Psoas muscle (tissue), 8 donors: Measurements from ENCODE around the gene IFT88. TPM values are rescaled to one million over a fixed set of nuclear protein-coding genes. Genes with fewer than 3 reads are reported as not detected.

Experiments used
- ATAC-seq, 4 donors: fragments of 200-7000 bp; cut with Tn5 transposase; one replicate each; pipeline ENCODE4 v1.9.1; 2020; ENCODE audit warnings: moderate library complexity in 3 of 4, mild to moderate bottlenecking in 2 of 4
- DNase-seq, 2 donors: peaks; one replicate each; pipeline ENCODE4 v3.0.0-alpha.2; 2020
- H3K27ac ChIP-seq: fragments of 200-600 bp; one replicate; pipeline ENCODE4 v1.8.0; 2022
- H3K27me3 ChIP-seq, 3 donors: fragments of 200-600 bp in 1 of 3; one replicate each; pipeline versions ENCODE4 v1.6.1 to v1.8.0; 2013 to 2022; ENCODE audit warnings: low read length in 2 of 3, mild to moderate bottlenecking in 2 of 3, moderate library complexity in 1 of 3; ENCODE audit not compliant: insufficient read depth in 3 of 3
- H3K36me3 ChIP-seq, 2 donors: fragments of 200-600 bp in 1 of 2; one replicate each; pipeline versions ENCODE4 v1.6.1 to v1.8.0; 2013 to 2022; ENCODE audit warnings: low read depth in 1 of 2, mild to moderate bottlenecking in 1 of 2, moderate library complexity in 1 of 2; ENCODE audit not compliant: insufficient read depth in 1 of 2
- H3K4me1 ChIP-seq: fragments of 200-600 bp; one replicate; pipeline ENCODE4 v1.8.0; 2022
- H3K4me3 ChIP-seq: fragments of 200-600 bp; one replicate; pipeline ENCODE4 v1.8.0; 2022; ENCODE audit warnings: mild to moderate bottlenecking
- H3K9me3 ChIP-seq: fragments of 200-600 bp; one replicate; pipeline ENCODE4 v1.8.0; 2022
- CTCF ChIP-seq: fragments of 200-600 bp; IDR thresholded peaks from one replicate; pipeline ENCODE4 v1.8.0; 2022; ENCODE audit warnings: antibody characterized with exemption
- WGBS, 3 donors: extraction: QIAGEN DNeasy Blood & Tissue Kit; methylation state at CpG; one replicate each; pipeline versions ENCODE4 v1.1.6 to v1.1.7; 2013; 5-methylcytosine and 5-hydroxymethylcytosine counted together
- intact Hi-C, 2 donors: fragments of 100-400 bp; cut with DNase I; formaldehyde crosslinking; loops; one replicate each; pipeline versions ENCODE4 v1.11.0 to v1.14.2; 2022
- polyA plus RNA-seq, 3 donors: library from polyadenylated mRNA; stranded (reverse); fragments of 200-250 nt; gene quantifications; one replicate each; pipeline ENCODE4 v1.2.3, GENCODE V29; 2013
- total RNA-seq, 4 donors: library from RNA; stranded (reverse); fragmentation: NEBNext Ultra II Directional in 2 of 4; extraction: Animal tissue kit (Norgen Biotek cat#: 25700) in 2 of 4; gene quantifications; one replicate each; pipeline versions ENCODE4 v1.2.1 to v1.2.4, GENCODE V29; 2021 to 2023
- donor health status: healthy with polysubstance abuse.
- donor health status: DM: no; HTN: no; CAD: no; lungs with moderate emphysema.
- donor health status: Bipolar disorder and iron deficiency.
- donor health status: healthy.
- donor health status: DM: yes; HTN: yes; CAD: no.
- donor health status: DM: no; HTN: no; CAD: no.
- donor health status: DM: no; HTN: no; CAD: no.
- donor health status: DM: yes; HTN: yes; CAD: no.

Gene IFT88
- total and polyA plus RNA-seq, 7 donors: 3.9 to 9.8 (median 4.6) TPM

DNA sequence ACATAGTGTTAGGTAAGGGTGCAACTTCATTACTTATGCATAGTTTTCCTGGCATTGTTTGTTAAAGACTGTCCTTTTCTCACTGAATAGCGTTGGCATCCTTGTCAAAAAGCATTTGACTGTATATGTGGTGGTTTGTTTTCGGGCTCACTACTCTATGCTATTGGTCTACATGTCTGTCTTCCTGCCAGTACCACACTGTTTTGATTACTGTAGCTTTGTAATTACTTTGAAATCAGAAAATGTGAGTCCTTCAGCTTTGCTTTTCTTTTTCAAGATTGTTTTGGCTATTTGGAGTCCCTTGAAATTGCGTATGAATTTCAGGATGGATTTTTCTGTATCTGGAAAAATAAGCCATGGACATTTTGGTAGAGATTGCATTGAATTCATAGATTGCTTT lies 56.0 kb downstream of the IFT88 start:
- no peak overlapping the region for H3K4me3 ChIP-seq
- no peak for TF ChIP-seq CTCF
- ATAC-seq: no peak
- H3K27me3 ChIP-seq: no peaks in the 10 kb centered on the region
- no peaks in the 10 kb centered on the region for H3K4me1 ChIP-seq
- intact Hi-C loops: no loop called here
- peaks cover 6% of the 10 kb centered on the region for H3K9me3 ChIP-seq
- no peak overlapping the region for H3K27ac ChIP-seq
- WGBS, 3 donors: 95 to 99% (median 96%) methylated on average over 3 of the region's 3 CpGs
- H3K36me3 ChIP-seq: no peaks in the 10 kb centered on the region
- no peak for DNase-seq

GRCh38 chr13:20624213-20624612 lies 57.3 kb downstream of the IFT88 start:
- Histone ChIP-seq H3K4me1 (no peaks in the 10 kb centered on the region), H3K27ac (no peak overlapping the region), H3K27me3 (no peaks in the 10 kb centered on the region), H3K9me3 (peaks cover 6% of the 10 kb centered on the region), H3K4me3 (no peak overlapping the region), H3K36me3 (no peaks in the 10 kb centered on the region)
- intact Hi-C loops: no loop called here
- 93 to 96% (median 93%) methylated on average over 4 of the region's 4 CpGs for WGBS, 3 donors
- no peak for ATAC-seq
- TF ChIP-seq CTCF: no peak
- no peak for DNase-seq

GRCh38 chr13:20633802-20634201 lies 66.8 kb downstream of the IFT88 start:
- Histone ChIP-seq H3K4me1 (no peaks in the 10 kb centered on the region), H3K4me3 (no peak overlapping the region), H3K27me3 (no peaks in the 10 kb centered on the region), H3K9me3 (no peaks in the 10 kb centered on the region), H3K36me3 (peaks cover 0 to 34% of the 10 kb centered on the region in 2 donors), H3K27ac (no peak overlapping the region)
- TF ChIP-seq CTCF: no peak
- 94 to 96% (median 96%) methylated on average over 3 of the region's 3 CpGs for WGBS, 3 donors
- DNase-seq: no peak
- no peak for ATAC-seq
- intact Hi-C loops: no loop called here

DNA sequence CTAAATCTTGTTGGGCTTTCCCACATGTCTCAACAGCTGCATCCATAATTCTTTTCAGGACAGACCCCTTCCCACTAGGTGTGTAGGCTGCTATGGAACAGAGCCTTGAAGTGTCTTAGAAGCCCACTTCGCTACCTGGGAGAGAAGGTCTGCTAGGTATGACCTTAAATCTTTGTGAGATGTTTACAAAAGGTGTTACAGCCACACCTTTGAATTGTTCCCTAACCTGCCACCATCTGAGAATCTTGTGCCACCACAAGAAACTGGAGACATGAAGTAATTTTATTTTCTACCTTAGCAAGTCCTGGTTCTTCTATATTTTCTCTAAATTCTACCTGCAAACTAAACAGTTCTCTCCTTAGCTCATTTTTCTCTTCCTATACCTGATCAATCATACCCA lies 69.1 kb downstream of the IFT88 start:
- Histone ChIP-seq H3K4me3 (no peak overlapping the region), H3K36me3 (peaks cover 0 to 30% of the 10 kb centered on the region in 2 donors), H3K4me1 (no peaks in the 10 kb centered on the region), H3K27me3 (no peaks in the 10 kb centered on the region), H3K9me3 (no peaks in the 10 kb centered on the region), H3K27ac (no peak overlapping the region)
- no peak for TF ChIP-seq CTCF
- WGBS, 3 donors: 100% methylated on average over 1 of the region's 1 CpG
- ATAC-seq (no peak), DNase-seq (no peak)
- intact Hi-C loops: no loop called here

- Histone ChIP-seq H3K9me3 (no peaks in the 10 kb centered on the region), H3K36me3 (peaks cover 0 to 12% of the 10 kb centered on the region in 2 donors), H3K4me1 (no peaks in the 10 kb centered on the region), H3K4me3 (no peak overlapping the region), H3K27ac (no peak overlapping the region), H3K27me3 (no peaks in the 10 kb centered on the region)
- intact Hi-C loops: no loop called here
- no peak for TF ChIP-seq CTCF
- WGBS, 3 donors: 84 to 90% (median 87%) methylated on average over 5 of the region's 5 CpGs
- no peak for ATAC-seq
- no peak for DNase-seq
These were observed 70.9 kb downstream of the IFT88 start for GRCh38 chr13:20637811-20638210.
